Measurements from ENCODE around the gene NR4A3. TPM values are rescaled to one million over a fixed set of nuclear protein-coding genes. Genes with fewer than 3 reads are reported as not detected.
A peak's percentile ranks its signal among the peaks of the same experiment; 100 is the strongest.

Gene NR4A3
- total RNA-seq, 1 donor, result 1.5 TPM

DNA sequence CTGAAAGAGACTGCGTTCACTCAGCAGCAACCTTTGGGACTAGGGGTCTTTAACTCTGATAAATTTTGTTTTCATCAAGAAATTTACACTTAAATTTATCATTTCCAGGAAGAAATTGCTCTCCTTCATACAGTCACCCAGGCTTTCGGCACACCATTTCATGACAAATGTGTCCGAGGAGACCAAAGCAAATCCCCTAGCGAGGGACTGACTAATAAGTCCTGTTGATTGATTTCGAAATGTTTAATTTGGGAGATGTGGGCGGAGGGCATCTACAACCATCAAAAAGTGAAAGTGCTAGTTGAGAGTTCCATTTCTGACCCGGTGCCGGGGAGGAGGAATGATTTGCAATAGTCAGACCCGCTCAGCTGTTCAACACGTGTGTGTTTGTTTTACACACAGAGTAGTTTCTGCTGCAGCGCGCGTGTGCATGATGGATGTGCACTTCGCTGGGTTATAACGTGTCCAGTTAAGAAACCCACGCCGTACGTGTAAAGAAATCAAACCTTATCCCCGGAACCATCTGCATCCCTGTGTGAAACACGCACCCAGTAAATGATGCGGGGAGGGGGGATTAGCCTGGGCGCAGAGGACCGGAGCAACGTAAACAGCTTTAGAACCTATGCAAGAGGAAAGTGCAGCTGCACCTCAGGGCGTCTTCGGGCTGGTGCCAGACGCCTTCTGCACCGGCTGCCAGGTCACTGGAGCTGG is 845 bp upstream of the NR4A3 start:
- peak overlapping the region; percentile 90 for H3K4me3 ChIP-seq (ENCODE audit: low read depth, low read length)
- TF ChIP-seq, protein P1, sequence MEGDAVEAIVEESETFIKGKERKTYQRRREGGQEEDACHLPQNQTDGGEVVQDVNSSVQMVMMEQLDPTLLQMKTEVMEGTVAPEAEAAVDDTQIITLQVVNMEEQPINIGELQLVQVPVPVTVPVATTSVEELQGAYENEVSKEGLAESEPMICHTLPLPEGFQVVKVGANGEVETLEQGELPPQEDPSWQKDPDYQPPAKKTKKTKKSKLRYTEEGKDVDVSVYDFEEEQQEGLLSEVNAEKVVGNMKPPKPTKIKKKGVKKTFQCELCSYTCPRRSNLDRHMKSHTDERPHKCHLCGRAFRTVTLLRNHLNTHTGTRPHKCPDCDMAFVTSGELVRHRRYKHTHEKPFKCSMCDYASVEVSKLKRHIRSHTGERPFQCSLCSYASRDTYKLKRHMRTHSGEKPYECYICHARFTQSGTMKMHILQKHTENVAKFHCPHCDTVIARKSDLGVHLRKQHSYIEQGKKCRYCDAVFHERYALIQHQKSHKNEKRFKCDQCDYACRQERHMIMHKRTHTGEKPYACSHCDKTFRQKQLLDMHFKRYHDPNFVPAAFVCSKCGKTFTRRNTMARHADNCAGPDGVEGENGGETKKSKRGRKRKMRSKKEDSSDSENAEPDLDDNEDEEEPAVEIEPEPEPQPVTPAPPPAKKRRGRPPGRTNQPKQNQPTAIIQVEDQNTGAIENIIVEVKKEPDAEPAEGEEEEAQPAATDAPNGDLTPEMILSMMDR (IDR thresholded peaks at IDR 0.05; ENCODE audit: insufficient read depth, low read length), result no peak
- DNase-seq (ENCODE audit: low read depth), result peak; percentile 88

DNA sequence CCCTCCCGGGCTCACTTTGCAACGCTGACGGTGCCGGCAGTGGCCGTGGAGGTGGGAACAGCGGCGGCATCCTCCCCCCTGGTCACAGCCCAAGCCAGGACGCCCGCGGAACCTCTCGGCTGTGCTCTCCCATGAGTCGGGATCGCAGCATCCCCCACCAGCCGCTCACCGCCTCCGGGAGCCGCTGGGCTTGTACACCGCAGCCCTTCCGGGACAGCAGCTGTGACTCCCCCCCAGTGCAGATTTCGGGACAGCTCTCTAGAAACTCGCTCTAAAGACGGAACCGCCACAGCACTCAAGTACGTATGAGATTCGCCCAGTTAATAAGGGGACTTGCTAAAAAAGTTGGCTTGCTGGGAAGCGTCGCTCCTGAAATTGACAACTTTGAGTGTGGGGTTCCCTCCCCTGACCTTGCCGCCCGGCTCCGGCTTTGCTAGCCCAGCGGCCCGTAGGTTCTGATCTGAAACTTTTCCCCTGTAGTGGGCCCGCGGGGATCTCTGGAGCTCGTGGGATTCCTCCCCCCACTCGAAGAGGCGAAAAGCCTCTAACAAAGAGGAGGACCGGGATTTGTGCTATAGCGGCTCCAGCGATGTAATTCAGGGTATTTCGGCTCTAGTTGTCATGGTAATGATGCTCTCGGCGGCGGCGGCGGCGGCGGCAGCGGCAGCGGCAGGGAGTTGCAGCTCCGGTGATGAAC is 572 bp downstream of the NR4A3 start:
- peak; percentile 58 for DNase-seq (ENCODE audit: low read depth)
- TF ChIP-seq, protein P1 (IDR thresholded peaks at IDR 0.05; ENCODE audit: insufficient read depth, low read length), result no peak
- H3K4me3 ChIP-seq (ENCODE audit: low read depth, low read length), result peak overlapping the region; percentile 90

DNA sequence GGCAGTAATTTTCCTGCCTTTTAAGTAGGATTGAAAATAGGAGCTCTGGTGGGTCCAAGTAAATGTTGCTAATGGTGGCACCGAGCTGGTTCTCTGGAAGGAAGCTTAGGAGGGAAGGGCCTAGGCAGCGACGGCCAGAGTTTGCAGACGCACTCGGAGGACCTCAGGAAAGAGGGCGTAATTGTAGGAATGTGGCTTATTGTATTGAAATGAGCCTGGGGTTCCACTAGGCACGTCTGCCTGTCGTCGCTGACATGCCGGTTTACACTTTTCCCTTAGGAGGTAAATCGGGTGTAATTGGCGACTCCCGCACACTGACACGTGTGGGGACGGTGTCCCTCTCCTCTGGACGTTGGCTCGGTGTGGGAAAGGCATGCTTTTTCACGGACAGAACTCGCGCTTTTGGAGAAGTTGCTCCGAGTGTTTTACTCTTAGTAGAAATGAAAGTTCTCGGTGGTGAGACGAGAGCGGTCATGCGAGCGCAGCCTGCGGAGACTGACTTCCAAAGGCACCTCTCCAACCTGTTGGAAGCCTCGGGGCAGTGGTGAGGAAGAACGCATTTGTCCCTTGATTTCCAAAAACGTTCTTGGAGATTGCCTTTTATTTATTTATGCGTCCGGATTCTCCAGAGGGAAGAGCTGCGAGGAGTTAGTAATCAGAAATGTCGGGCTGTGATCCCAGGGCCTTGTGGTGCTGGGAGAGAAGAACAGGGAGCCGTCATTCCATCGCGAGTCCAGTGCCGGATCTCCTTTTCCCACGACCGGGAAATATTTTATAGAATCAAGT is 1.3 kb downstream of the NR4A3 start:
- TF ChIP-seq, protein P1 (IDR thresholded peaks at IDR 0.05; ENCODE audit: insufficient read depth, low read length), result peak; percentile 8
- peak; percentile 63 for DNase-seq (ENCODE audit: low read depth)
- peak overlapping the region; percentile 90 for H3K4me3 ChIP-seq (ENCODE audit: low read depth, low read length)

DNA sequence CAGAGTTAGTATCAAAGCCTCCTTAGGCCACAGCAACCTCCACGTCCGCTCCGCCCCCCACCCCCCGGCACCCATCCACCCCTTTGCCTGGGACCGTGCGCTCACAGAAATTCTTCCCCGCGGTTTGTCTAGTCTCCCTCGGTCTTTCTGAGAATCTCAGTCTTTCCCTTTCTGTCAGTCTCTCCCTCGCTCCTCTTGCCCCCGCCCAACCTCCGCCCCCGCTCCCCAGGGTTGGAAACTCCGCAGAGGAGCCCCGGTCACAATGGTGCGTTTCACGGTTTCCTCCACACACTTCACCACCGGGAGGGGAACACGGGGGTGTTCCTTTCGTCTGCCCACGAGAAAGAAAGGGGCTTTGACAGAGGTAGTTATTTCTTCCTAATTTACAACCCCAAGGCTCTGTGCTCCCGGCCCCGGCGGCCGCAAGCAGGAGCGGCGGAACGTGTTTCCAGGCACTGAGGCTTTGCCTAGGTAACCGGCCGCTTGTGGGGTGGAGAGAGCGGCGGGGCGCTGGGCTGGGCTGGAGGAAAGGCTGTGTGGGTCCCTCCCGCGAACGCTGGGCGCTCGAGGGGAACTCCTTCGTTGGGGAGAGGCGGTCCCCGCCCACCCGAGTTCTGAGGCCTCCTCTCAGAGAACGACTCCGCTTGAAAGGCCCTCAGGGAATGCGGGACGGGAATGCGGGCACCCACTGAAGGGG is 2.1 kb downstream of the NR4A3 start:
- TF ChIP-seq, protein P1 (IDR thresholded peaks at IDR 0.05; ENCODE audit: insufficient read depth, low read length), result no peak
- peak overlapping the region; percentile 90 for H3K4me3 ChIP-seq (ENCODE audit: low read depth, low read length)
- no peak for DNase-seq (ENCODE audit: low read depth)

DNA sequence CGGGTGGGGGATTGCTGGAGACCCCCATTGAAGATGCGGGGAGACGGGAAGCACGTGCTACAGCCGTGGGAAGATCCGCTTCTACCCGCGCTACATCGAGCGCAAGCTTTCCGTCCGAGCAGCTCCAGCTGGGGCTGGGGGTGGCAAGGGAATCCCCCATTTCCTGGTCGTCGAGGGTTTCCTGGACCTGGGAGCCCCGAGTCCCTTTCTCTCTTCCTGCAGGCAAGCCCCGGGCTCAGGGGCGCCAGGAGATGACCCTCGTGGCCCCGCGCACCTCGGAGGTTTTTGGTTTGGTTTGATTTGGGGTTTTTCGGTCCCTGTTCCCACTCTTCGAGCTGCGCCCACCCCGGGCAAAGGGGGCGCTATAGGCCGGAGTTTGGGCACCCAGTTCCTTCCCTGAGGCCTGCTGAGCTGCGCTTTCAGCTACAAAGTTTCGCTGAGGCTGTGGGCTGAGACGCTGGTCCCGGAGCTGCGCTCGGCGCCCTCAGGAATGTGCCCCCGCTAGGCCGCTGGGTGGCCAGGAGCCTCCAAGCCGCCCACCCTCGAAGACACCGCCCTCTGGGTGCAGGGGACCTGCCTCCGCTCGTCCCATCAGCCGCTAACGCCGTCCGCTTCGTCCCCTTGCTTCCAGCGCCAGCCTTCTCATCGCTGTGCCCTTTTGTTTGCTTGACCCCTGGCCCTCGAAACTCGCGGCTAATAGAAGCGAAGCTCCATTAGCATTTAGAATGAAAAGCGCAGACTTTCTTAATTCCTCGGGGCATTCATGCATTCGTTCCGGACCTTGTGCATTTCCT is 2.9 kb downstream of the NR4A3 start:
- no peak for DNase-seq (ENCODE audit: low read depth)
- TF ChIP-seq, protein P1 (IDR thresholded peaks at IDR 0.05; ENCODE audit: insufficient read depth, low read length), result peak; percentile 50
- H3K4me3 ChIP-seq (ENCODE audit: low read depth, low read length), result peak overlapping the region; percentile 90
